ENCODE measurements around the gene QSOX1. TPM values are rescaled to one million over a fixed set of nuclear protein-coding genes. Genes with fewer than 3 reads are reported as not detected.

The QSOX1 gene
- total RNA-seq, 1 donor from 2014 or later: 221 TPM

DNA sequence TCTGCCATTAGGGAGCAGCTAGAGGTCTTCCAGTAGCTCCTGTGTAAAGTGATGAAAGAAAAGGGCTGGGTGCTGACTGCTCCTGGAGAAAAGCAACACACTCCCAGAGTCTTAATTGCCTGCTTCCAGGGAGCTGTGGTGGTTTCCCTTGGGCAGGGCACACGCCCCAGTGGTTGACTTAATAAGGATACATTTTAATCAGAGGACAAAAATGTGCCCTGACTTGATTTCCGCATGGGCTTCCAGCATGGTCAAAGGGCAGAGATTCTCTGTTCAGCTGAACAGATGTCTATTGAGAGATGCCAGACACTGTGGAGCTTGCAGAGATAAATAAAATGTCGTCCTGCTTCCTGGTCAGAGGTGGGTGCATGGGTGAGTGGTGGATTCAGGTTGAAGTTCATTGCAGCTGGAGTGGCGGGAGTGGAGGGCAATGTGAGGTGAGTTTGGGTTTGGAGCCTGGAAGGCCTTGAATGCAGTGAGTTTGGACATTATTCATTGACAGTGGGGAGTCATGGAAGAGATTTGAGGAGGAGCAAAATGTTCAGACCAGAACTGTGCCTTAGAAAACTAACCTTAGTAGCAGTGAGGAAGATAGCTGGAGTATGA lies 16.0 kb downstream of the QSOX1 start:
- peak overlapping the region; percentile 25 for H3K27ac Mint-ChIP-seq
- peaks cover 17% of the 10 kb centered on the region for H3K36me3 Mint-ChIP-seq (ENCODE audit: insufficient read depth)
- TF ChIP-seq, protein P1, sequence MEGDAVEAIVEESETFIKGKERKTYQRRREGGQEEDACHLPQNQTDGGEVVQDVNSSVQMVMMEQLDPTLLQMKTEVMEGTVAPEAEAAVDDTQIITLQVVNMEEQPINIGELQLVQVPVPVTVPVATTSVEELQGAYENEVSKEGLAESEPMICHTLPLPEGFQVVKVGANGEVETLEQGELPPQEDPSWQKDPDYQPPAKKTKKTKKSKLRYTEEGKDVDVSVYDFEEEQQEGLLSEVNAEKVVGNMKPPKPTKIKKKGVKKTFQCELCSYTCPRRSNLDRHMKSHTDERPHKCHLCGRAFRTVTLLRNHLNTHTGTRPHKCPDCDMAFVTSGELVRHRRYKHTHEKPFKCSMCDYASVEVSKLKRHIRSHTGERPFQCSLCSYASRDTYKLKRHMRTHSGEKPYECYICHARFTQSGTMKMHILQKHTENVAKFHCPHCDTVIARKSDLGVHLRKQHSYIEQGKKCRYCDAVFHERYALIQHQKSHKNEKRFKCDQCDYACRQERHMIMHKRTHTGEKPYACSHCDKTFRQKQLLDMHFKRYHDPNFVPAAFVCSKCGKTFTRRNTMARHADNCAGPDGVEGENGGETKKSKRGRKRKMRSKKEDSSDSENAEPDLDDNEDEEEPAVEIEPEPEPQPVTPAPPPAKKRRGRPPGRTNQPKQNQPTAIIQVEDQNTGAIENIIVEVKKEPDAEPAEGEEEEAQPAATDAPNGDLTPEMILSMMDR (IDR thresholded peaks at IDR 0.05; ENCODE audit: unreplicated experiment): no peak
- H3K27me3 Mint-ChIP-seq: no peaks in the 10 kb centered on the region
- no peak for DNase-seq (ENCODE audit: low spot score, unreplicated experiment)
- H3K4me3 Mint-ChIP-seq (ENCODE audit: low read depth): no peak overlapping the region
- H3K9me3 Mint-ChIP-seq (ENCODE audit: low read depth): no peaks in the 10 kb centered on the region
- peaks cover 32% of the 10 kb centered on the region for H3K4me1 Mint-ChIP-seq (ENCODE audit: low read depth)

DNA sequence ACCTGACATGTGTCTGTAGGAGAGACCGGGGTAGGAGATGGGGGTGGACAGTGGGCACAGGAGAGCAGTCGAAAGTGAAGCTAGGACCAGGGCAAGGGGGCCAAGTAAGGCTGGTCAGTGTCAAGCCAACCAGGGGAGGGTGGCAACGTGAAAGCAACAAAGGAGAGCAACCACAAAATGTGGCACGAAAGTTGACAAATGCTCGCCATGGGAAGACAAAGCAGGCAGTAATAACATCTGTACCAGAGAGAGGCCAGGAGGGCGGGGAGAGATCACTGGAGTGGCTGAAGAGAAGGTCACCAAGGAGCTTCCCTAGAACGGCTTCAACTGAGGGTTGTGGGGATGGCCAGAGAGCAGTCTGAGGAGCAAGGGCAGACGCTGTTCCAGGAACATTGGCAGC lies 17.0 kb downstream of the QSOX1 start:
- TF ChIP-seq, protein P1 (IDR thresholded peaks at IDR 0.05; ENCODE audit: unreplicated experiment): no peak
- DNase-seq (ENCODE audit: low spot score, unreplicated experiment): no peak
- peaks cover 32% of the 10 kb centered on the region for H3K4me1 Mint-ChIP-seq (ENCODE audit: low read depth)
- H3K27me3 Mint-ChIP-seq: no peaks in the 10 kb centered on the region
- H3K9me3 Mint-ChIP-seq (ENCODE audit: low read depth): no peaks in the 10 kb centered on the region
- H3K4me3 Mint-ChIP-seq (ENCODE audit: low read depth): no peak overlapping the region
- no peak overlapping the region for H3K27ac Mint-ChIP-seq
- peaks cover 21% of the 10 kb centered on the region for H3K36me3 Mint-ChIP-seq (ENCODE audit: insufficient read depth)

DNA sequence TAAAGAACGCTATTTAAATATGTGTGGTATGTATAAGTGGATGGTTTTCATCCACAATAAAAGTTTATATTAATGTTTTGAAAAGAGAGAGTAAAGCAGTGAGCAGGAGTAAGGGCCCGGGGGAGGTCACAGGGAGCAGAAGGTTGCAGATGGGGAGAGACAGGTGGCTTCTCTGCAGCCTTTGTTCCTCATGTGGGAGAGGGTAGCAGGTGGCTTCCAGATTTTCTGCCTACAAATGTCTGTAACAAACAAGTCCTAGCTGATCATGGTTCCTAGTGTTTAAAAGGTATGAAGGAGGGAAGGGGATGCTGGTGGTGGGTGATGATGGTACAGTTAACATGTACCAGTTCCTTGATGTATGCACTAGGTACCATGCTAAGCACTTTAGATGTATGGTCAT lies 18.8 kb downstream of the QSOX1 start:
- no peak for DNase-seq (ENCODE audit: low spot score, unreplicated experiment)
- H3K4me1 Mint-ChIP-seq (ENCODE audit: low read depth): peaks cover 27% of the 10 kb centered on the region
- H3K27me3 Mint-ChIP-seq: no peaks in the 10 kb centered on the region
- no peak overlapping the region for H3K27ac Mint-ChIP-seq
- no peak overlapping the region for H3K4me3 Mint-ChIP-seq (ENCODE audit: low read depth)
- TF ChIP-seq, protein P1 (IDR thresholded peaks at IDR 0.05; ENCODE audit: unreplicated experiment): no peak
- peaks cover 24% of the 10 kb centered on the region for H3K36me3 Mint-ChIP-seq (ENCODE audit: insufficient read depth)
- H3K9me3 Mint-ChIP-seq (ENCODE audit: low read depth): no peaks in the 10 kb centered on the region

DNA sequence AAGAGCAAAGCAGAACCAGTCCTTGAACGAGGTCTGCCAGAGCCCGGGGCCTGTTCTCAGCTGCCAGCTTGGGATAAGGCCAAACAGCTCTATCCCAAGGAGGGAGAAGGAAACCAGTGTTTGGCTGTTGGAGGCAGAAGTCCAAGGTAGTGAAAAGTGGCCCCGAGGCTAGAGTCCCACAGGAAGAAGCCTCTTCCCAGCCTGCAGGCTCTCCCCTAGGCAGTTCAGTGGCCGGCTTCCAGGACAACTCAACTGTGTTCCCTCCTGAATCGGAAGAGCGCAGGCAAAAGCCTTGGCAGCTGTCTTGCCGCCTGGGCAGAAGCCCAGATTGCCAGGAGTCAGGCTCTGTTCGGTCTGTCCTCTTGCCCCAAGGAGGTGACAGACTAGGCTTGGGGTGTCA lies 19.3 kb downstream of the QSOX1 start:
- Mint-ChIP-seq H3K27ac (no peak overlapping the region), H3K4me1 (ENCODE audit: low read depth) (peaks cover 22% of the 10 kb centered on the region), H3K36me3 (ENCODE audit: insufficient read depth) (peaks cover 23% of the 10 kb centered on the region), H3K27me3 (no peaks in the 10 kb centered on the region), H3K9me3 (ENCODE audit: low read depth) (no peaks in the 10 kb centered on the region), H3K4me3 (ENCODE audit: low read depth) (no peak overlapping the region)
- TF ChIP-seq, protein P1 (IDR thresholded peaks at IDR 0.05; ENCODE audit: unreplicated experiment): no peak
- no peak for DNase-seq (ENCODE audit: low spot score, unreplicated experiment)

DNA sequence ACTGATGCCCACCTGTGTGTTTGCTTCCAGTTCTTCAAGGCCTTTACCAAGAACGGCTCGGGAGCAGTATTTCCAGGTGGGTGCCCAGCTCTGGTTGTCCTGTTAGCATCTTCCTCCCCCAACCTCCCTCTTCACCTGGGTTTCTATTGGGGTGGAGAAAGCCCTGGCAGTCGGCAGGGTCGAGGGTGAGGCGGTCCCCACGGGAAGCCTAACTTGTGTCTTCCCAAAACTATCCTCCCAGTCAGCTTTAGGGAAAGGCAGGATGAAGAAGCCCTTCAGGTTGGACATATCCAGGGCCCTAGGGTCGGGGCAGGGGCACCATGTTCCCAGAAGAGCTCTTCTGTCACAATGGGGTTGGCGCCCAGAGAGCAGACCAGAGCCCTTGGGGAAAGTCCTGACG lies 20.6 kb downstream of the QSOX1 start:
- Mint-ChIP-seq H3K4me3 (ENCODE audit: low read depth) (no peak overlapping the region), H3K4me1 (ENCODE audit: low read depth) (peaks cover 11% of the 10 kb centered on the region), H3K27me3 (no peaks in the 10 kb centered on the region), H3K27ac (no peak overlapping the region), H3K9me3 (ENCODE audit: low read depth) (no peaks in the 10 kb centered on the region), H3K36me3 (ENCODE audit: insufficient read depth) (peaks cover 24% of the 10 kb centered on the region)
- DNase-seq (ENCODE audit: low spot score, unreplicated experiment): no peak
- TF ChIP-seq, protein P1 (IDR thresholded peaks at IDR 0.05; ENCODE audit: unreplicated experiment): no peak
